Right lobe of liver (tissue), 5 donors: ENCODE measurements around the gene ARHGAP33. TPM values are rescaled to one million over a fixed set of nuclear protein-coding genes. Genes with fewer than 3 reads are reported as not detected.

Experiments
- total RNA-seq, 6 experiments: library from RNA; depleted of rRNA in 2 of 6; stranded (reverse); fragments of >200 nt in 2 of 6; fragmentation: NEBNext Ultra II Directional in 3 of 6; extraction: Animal tissue kit (Norgen Biotek cat#: 25700) in 3 of 6; gene quantifications; one replicate each; pipeline versions ENCODE4 v1.1.0 to v1.2.4, GENCODE V29; 2016 to 2023
- donor health status: DM: no; HTN: no; CAD: no.
- donor health status: DM: no; HTN: no; CAD: no.
- donor health status: DM: no; HTN: yes; CAD: no.
- donor health status: DM: no; HTN: yes; CAD: no.

The ARHGAP33 gene
- total RNA-seq, 6 experiments from 2014 or later = 0.37 to 5.2 (median 3.1) TPM

Other genes starting within 250 kb of the ARHGAP33 start
- gene SBSN, start 247.3 kb upstream of the ARHGAP33 start, total RNA-seq = under 1 TPM in 1 of 6 experiments, not detected in 5; 0.24 TPM
- gene GAPDHS, start 242.1 kb upstream of the ARHGAP33 start, total RNA-seq = not detected
- 10 to 100 TPM; 29.4 to 65.7 (median 36.2) TPM for gene TMEM147, start 229.9 kb upstream of the ARHGAP33 start, total RNA-seq
- gene ATP4A, start 211.9 kb upstream of the ARHGAP33 start, total RNA-seq = under 1 TPM in 1 of 6 experiments, not detected in 5; 0.06 TPM
- not detected for gene PMIS2, start 189.4 kb upstream of the ARHGAP33 start, total RNA-seq
- gene HAUS5, start 162.8 kb upstream of the ARHGAP33 start, total RNA-seq = 1 to 10 TPM; 3.7 to 6.1 (median 4.4) TPM
- 10 to 100 TPM; 27.8 to 46.5 (median 31.0) TPM for gene RBM42, start 146.5 kb upstream of the ARHGAP33 start, total RNA-seq
- 1 to 10 TPM in 1 of 6 experiments, under 1 TPM in 3, not detected in 2; 0.38 to 1.2 (median 0.57) TPM for gene ETV2, start 133.8 kb upstream of the ARHGAP33 start, total RNA-seq
- 100 to 1,000 TPM; 189 to 697 (median 228) TPM for gene COX6B1, start 127.2 kb upstream of the ARHGAP33 start, total RNA-seq
- under 1 TPM in 1 of 6 experiments, not detected in 5; 0.27 TPM for gene UPK1A, start 109.0 kb upstream of the ARHGAP33 start, total RNA-seq
- gene ZBTB32, start 71.0 kb upstream of the ARHGAP33 start, total RNA-seq = under 1 TPM in 1 of 6 experiments, not detected in 5; 0.15 TPM
- 10 to 100 TPM; 10.5 to 23.1 (median 15.0) TPM for gene KMT2B, start 57.6 kb upstream of the ARHGAP33 start, total RNA-seq
- 10 to 100 TPM; 16.3 to 58.9 (median 29.3) TPM for gene IGFLR1, start 33.1 kb upstream of the ARHGAP33 start, total RNA-seq
- gene U2AF1L4, start 30.1 kb upstream of the ARHGAP33 start, total RNA-seq = 10 to 100 TPM; 11.3 to 19.9 (median 17.5) TPM
- gene PSENEN, start 29.9 kb upstream of the ARHGAP33 start, total RNA-seq = 10 to 100 TPM; 24.2 to 42.9 (median 35.8) TPM
- 1 to 10 TPM; 3.2 to 8.2 (median 4.9) TPM for gene LIN37, start 27.0 kb upstream of the ARHGAP33 start, total RNA-seq
- 1 to 10 TPM; 2.6 to 6.0 (median 4.5) TPM for gene HSPB6, start 18.5 kb upstream of the ARHGAP33 start, total RNA-seq
- gene PROSER3, start 17.4 kb upstream of the ARHGAP33 start, total RNA-seq = 1 to 10 TPM; 3.9 to 5.5 (median 4.7) TPM
- 100 to 1,000 TPM in 4 of 6 experiments, 10 to 100 TPM in 2; 60.3 to 281 (median 134) TPM for gene PRODH2, start 37.3 kb downstream of the ARHGAP33 start, total RNA-seq
- not detected for gene NPHS1, start 76.9 kb downstream of the ARHGAP33 start, total RNA-seq
- gene KIRREL2, start 81.3 kb downstream of the ARHGAP33 start, total RNA-seq = not detected
- gene APLP1, start 93.0 kb downstream of the ARHGAP33 start, total RNA-seq = 1 to 10 TPM in 1 of 6 experiments, under 1 TPM in 2, not detected in 3; 0.27 to 1.5 (median 0.37) TPM
- 1 to 10 TPM; 1.0 to 2.6 (median 1.7) TPM for gene NFKBID, start 125.0 kb downstream of the ARHGAP33 start, total RNA-seq
- gene HCST, start 127.0 kb downstream of the ARHGAP33 start, total RNA-seq = 1 to 10 TPM in 5 of 6 experiments, not detected in 1; 1.7 to 4.2 (median 2.4) TPM
- 10 to 100 TPM; 15.6 to 77.8 (median 29.7) TPM for gene TYROBP, start 132.7 kb downstream of the ARHGAP33 start, total RNA-seq
- 1 to 10 TPM; 5.6 to 8.6 (median 7.0) TPM for gene LRFN3, start 160.8 kb downstream of the ARHGAP33 start, total RNA-seq
- gene SDHAF1, start 219.6 kb downstream of the ARHGAP33 start, total RNA-seq = 10 to 100 TPM in 4 of 6 experiments, 1 to 10 TPM in 2; 8.4 to 41.9 (median 12.0) TPM
- 1 to 10 TPM; 3.9 to 7.5 (median 7.0) TPM for gene SYNE4, start 233.2 kb downstream of the ARHGAP33 start, total RNA-seq
- gene ALKBH6, start 238.6 kb downstream of the ARHGAP33 start, total RNA-seq = 10 to 100 TPM in 5 of 6 experiments, 1 to 10 TPM in 1; 9.7 to 31.2 (median 11.5) TPM